HG03571 (cell line): ENCODE data around the gene SCG3.

Source experiments
- ATAC-seq: cut with Tn5 transposase; IDR thresholded peaks from one replicate; pipeline ENCODE4 v1.9.1; 2021; ENCODE audit not compliant: unreplicated experiment

SCG3 gene

GRCh38 chr15:51756482-51756881 is 75.2 kb downstream of the SCG3 start:
- ATAC-seq = no peak

GRCh38 chr15:51757450-51757849 is 76.1 kb downstream of the SCG3 start:
- no peak for ATAC-seq

- no peak for ATAC-seq
Measured at GRCh38 chr15:51758645-51759044, 77.3 kb downstream of the SCG3 start.

- ATAC-seq = no peak
Measured at GRCh38 chr15:51759557-51760070, 78.3 kb downstream of the SCG3 start.

- no peak for ATAC-seq
Measured at GRCh38 chr15:51760805-51761204, 79.5 kb downstream of the SCG3 start.

- no peak for ATAC-seq
Measured at GRCh38 chr15:51765751-51766150, 84.4 kb downstream of the SCG3 start.

- no peak for ATAC-seq
Measured at GRCh38 chr15:51766341-51766740, 85.0 kb downstream of the SCG3 start.

GRCh38 chr15:51768018-51768417 is 86.7 kb downstream of the SCG3 start:
- ATAC-seq = no peak
